Mammary epithelial cell (primary cell): ENCODE results near the gene NID2.

ENCODE experiments used
- EZH2 ChIP-seq: IDR thresholded peaks from 2 replicates; pipeline ENCODE4 v1.6.1; 2012; ENCODE audit warnings: low read length, inconsistent platforms, borderline replicate concordance
- TF ChIP-seq, protein P1 (sequence below), 2 donors: IDR thresholded peaks in 1 of 2; conservative IDR thresholded peaks in 1 of 2; 2 replicates each; pipeline ENCODE4 v1.5.1; 2011 to 2012; ENCODE audit warnings: inconsistent platforms in 2 of 2, low read length in 2 of 2, mild to moderate bottlenecking in 2 of 2, control low read depth in 1 of 2, low read depth in 1 of 2; ENCODE audit not compliant: insufficient read depth in 1 of 2; ENCODE audit errors: extremely low read depth in 1 of 2

DNA sequence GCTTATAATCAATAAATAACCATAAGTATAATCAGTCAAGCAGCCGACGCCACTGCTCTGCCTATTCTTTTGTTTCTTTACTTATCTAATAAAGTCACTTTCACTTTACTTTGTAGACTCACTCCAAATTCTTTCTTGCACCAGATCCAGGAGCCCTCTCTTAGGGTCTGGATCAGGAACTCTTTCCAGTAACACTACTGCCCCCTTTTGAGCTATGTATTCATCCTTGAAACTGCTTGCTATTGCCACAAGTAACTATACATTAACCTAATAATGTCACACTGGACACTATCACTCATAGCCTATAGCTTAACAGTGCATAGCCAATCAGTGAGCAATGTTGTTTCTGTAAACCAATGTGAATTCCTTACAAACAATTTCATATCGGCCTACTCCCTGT lies 2.8 kb upstream of the NID2 start:
- TF ChIP-seq, protein P1, sequence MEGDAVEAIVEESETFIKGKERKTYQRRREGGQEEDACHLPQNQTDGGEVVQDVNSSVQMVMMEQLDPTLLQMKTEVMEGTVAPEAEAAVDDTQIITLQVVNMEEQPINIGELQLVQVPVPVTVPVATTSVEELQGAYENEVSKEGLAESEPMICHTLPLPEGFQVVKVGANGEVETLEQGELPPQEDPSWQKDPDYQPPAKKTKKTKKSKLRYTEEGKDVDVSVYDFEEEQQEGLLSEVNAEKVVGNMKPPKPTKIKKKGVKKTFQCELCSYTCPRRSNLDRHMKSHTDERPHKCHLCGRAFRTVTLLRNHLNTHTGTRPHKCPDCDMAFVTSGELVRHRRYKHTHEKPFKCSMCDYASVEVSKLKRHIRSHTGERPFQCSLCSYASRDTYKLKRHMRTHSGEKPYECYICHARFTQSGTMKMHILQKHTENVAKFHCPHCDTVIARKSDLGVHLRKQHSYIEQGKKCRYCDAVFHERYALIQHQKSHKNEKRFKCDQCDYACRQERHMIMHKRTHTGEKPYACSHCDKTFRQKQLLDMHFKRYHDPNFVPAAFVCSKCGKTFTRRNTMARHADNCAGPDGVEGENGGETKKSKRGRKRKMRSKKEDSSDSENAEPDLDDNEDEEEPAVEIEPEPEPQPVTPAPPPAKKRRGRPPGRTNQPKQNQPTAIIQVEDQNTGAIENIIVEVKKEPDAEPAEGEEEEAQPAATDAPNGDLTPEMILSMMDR (conservative IDR thresholded peaks at IDR 0.05 in 1 of 2, IDR thresholded peaks at IDR 0.05 in 1 of 2; ENCODE audit: extremely low read depth in 1 of 2, insufficient read depth in 1 of 2, low read depth in 1 of 2, low read length in 2 of 2) = no peak
- no peak for TF ChIP-seq EZH2
